Cardiac atrium fibroblast (primary cell): ENCODE data around the gene AP2A1. TPM values are rescaled to one million over a fixed set of nuclear protein-coding genes. Genes with fewer than 3 reads are reported as not detected.

Source experiments
- total RNA-seq: library from RNA; depleted of rRNA; stranded (reverse); fragments of >200 nt; gene quantifications from 2 replicates; pipeline ENCODE4 v1.2.3, GENCODE V29; 2015

Gene AP2A1
- 189 and 206 TPM in 2 replicates for total RNA-seq

GRCh38 chr19:49766930-49767299 is at the start of gene AP2A1:
TSS of gene AP2A1 (plus strand) at chr19:49767001. CDS start at chr19:49767134, 133 bp downstream.

GRCh38 chr19:49763230-49763629 is 3.6 kb upstream of the AP2A1 start, which contains the start of gene TSKS:
TSS of gene TSKS (minus strand) at chr19:49763306. CDS start at chr19:49763247, 59 bp downstream.

GRCh38 chr19:49812997-49813861 is 46.4 kb downstream of the AP2A1 start, which contains the start of gene FUZ:
TSS of gene FUZ (minus strand) at chr19:49813292. CDS start at chr19:49813106, 186 bp downstream.

GRCh38 chr19:49817964-49818648 is 51.3 kb downstream of the AP2A1 start, which contains the start of gene MED25:
TSS of gene MED25 (plus strand) at chr19:49818289. CDS start at chr19:49818342, 53 bp downstream.

GRCh38 chr19:49850487-49851342 is 83.9 kb downstream of the AP2A1 start, which contains the start of gene PTOV1:
TSS of gene PTOV1 (plus strand) at chr19:49851159.

Other genes with a start within 250 kb of the AP2A1 start
- 274 and 377 TPM in 2 replicates for gene RCN3, start 239.0 kb upstream of the AP2A1 start, total RNA-seq
- gene NOSIP, start 186.4 kb upstream of the AP2A1 start, total RNA-seq: 56.3 and 65.0 TPM in 2 replicates
- gene PRRG2, start 185.7 kb upstream of the AP2A1 start, total RNA-seq: not detected in 2 replicates
- gene PRR12, start 175.8 kb upstream of the AP2A1 start, total RNA-seq: 4.4 and 5.2 TPM in 2 replicates
- gene RRAS, start 126.9 kb upstream of the AP2A1 start, total RNA-seq: 108 and 112 TPM in 2 replicates
- 21.1 and 25.8 TPM in 2 replicates for gene SCAF1, start 124.8 kb upstream of the AP2A1 start, total RNA-seq
- 52.7 and 69.3 TPM in 2 replicates for gene IRF3, start 101.1 kb upstream of the AP2A1 start, total RNA-seq
- gene BCL2L12, start 101.1 kb upstream of the AP2A1 start, total RNA-seq: 7.8 and 12.5 TPM in 2 replicates
- gene PRMT1, start 89.7 kb upstream of the AP2A1 start, total RNA-seq: 248 and 251 TPM in 2 replicates
- 0.72 TPM in 1 of 2 replicates, not detected in the other for gene ADM5, start 77.4 kb upstream of the AP2A1 start, total RNA-seq
- 8.8 and 11.2 TPM in 2 replicates for gene CPT1C, start 75.9 kb upstream of the AP2A1 start, total RNA-seq
- gene TSKS, start 3.7 kb upstream of the AP2A1 start, total RNA-seq: 0.54 and 0.65 TPM in 2 replicates
- gene FUZ, start 46.3 kb downstream of the AP2A1 start, total RNA-seq: 12.2 and 15.2 TPM in 2 replicates
- 20.3 and 20.9 TPM in 2 replicates for gene MED25, start 51.3 kb downstream of the AP2A1 start, total RNA-seq
- gene PTOV1, start 84.2 kb downstream of the AP2A1 start, total RNA-seq: 72.9 and 91.9 TPM in 2 replicates
- gene PNKP, start 100.6 kb downstream of the AP2A1 start, total RNA-seq: 25.3 and 57.9 TPM in 2 replicates
- 23.7 and 28.3 TPM in 2 replicates for gene AKT1S1, start 110.4 kb downstream of the AP2A1 start, total RNA-seq
- 20.4 and 27.7 TPM in 2 replicates for gene TBC1D17, start 110.7 kb downstream of the AP2A1 start, total RNA-seq
- gene IL4I1, start 129.9 kb downstream of the AP2A1 start, total RNA-seq: not detected in 2 replicates
- 28.0 and 31.4 TPM in 2 replicates for gene ATF5, start 162.2 kb downstream of the AP2A1 start, total RNA-seq
- gene NUP62, start 162.5 kb downstream of the AP2A1 start, total RNA-seq: 27.4 and 33.2 TPM in 2 replicates
- gene SIGLEC11, start 194.2 kb downstream of the AP2A1 start, total RNA-seq: not detected in 2 replicates